Adrenal gland (tissue), 12 donors: ENCODE results near the gene SLC18A2. TPM values are rescaled to one million over a fixed set of nuclear protein-coding genes. Genes with fewer than 3 reads are reported as not detected.

Experiments
- DNase-seq, 7 donors: peaks; one replicate each; pipeline ENCODE4 v3.0.0-alpha.2; 2019 to 2020
- H3K27ac ChIP-seq, 5 donors: fragments of 200-600 bp; sonication (generic) in 4 of 5; 1 replicate in 3 of 5; 2 replicates in 2 of 5; pipeline versions ENCODE4 v1.5.1 to v1.8.0; 2016 to 2020; ENCODE audit warnings: mild to moderate bottlenecking in 1 of 5
- H3K27me3 ChIP-seq: fragments of 200-600 bp; 2 replicates; pipeline ENCODE4 v1.8.0; 2021
- H3K36me3 ChIP-seq, 2 donors: fragments of 200-600 bp; replicated peaks in 1 of 2; 1 replicate in 1 of 2; 2 replicates in 1 of 2; pipeline versions ENCODE4 v1.5.1 to v1.8.0; 2018 to 2022
- H3K4me1 ChIP-seq, 2 donors: fragments of 200-600 bp; replicated peaks in 1 of 2; 1 replicate in 1 of 2; 2 replicates in 1 of 2; pipeline versions ENCODE4 v1.5.1 to v1.8.0; 2018 to 2021
- H3K4me3 ChIP-seq, 4 donors: fragments of 200-600 bp; sonication (generic) in 3 of 4; one replicate each; pipeline ENCODE4 v1.5.1; 2016 to 2018
- H3K9me3 ChIP-seq, 3 donors: fragments of 200-600 bp; sonication (generic) in 1 of 3; replicated peaks in 1 of 3; 1 replicate in 2 of 3; 2 replicates in 1 of 3; pipeline versions ENCODE4 v1.5.1 to v1.8.0; 2016 to 2021
- POLR2A ChIP-seq, 2 donors: fragments of 450-650 bp; IDR thresholded peaks; one replicate each; pipeline ENCODE4 v1.6.1; 2017; ENCODE audit warnings: antibody characterized with exemption in 2 of 2, mild to moderate bottlenecking in 2 of 2, moderate library complexity in 1 of 2
- WGBS, 4 donors: extraction: QIAGEN DNeasy Blood & Tissue Kit in 2 of 4; methylation state at CpG; one replicate each; pipeline versions ENCODE4 v1.1.5 to v1.1.7; 2013 to 2017; 5-methylcytosine and 5-hydroxymethylcytosine counted together
- intact Hi-C, 2 donors: fragments of 100-400 bp; cut with DNase I; formaldehyde crosslinking; loops; one replicate each; pipeline versions ENCODE4 v1.14.1 to v1.15.0; 2022 to 2023
- polyA plus RNA-seq, 3 donors: library from polyadenylated mRNA; stranded (reverse); fragments of 200-250 nt in 2 of 3; fragments of 350-450 nt in 1 of 3; fragmentation: Illumina TruSeq in 1 of 3; extraction: RNeasy Lipid Tissue Mini Kit (QIAGEN cat#74804) in 1 of 3; gene quantifications; one replicate each; pipeline ENCODE4 v1.2.3, GENCODE V29; 2013 to 2014
- total RNA-seq, 9 donors: library from RNA; depleted of rRNA in 4 of 9; stranded (reverse); fragments of >200 nt in 4 of 9; fragments of 120-200 nt in 1 of 9; fragmentation: NEBNext Ultra II Directional in 1 of 9; extraction: Animal tissue kit (Norgen Biotek cat#: 25700) in 1 of 9; gene quantifications; one replicate each; pipeline versions ENCODE4 v1.1.0 to v1.2.4, GENCODE V29; 2013 to 2023
- TF ChIP-seq, protein P1 (sequence below), 6 experiments: fragments of 450-650 bp in 4 of 6; fragments of 200-600 bp in 2 of 6; sonication (generic) in 1 of 6; IDR thresholded peaks; 1 replicate in 5 of 6; 2 replicates in 1 of 6; pipeline versions ENCODE4 v1.5.1 to v1.8.0; 2016 to 2021; ENCODE audit warnings: antibody characterized with exemption in 6 of 6, mild to moderate bottlenecking in 2 of 6, moderate library complexity in 1 of 6
- donor health status: healthy with polysubstance abuse.
- donor health status: Bipolar disorder and iron deficiency.
- donor health status: DM: yes; HTN: yes; CAD: no.
- donor health status: DM: no; HTN: no; CAD: no.
- donor health status: DM: no; HTN: no; CAD: no.
- donor health status: DM: yes; HTN: yes; CAD: no.

The SLC18A2 gene
- total and polyA plus RNA-seq, 12 donors: 0.04 to 16.6 (median 4.2) TPM; not detected in 2

DNA sequence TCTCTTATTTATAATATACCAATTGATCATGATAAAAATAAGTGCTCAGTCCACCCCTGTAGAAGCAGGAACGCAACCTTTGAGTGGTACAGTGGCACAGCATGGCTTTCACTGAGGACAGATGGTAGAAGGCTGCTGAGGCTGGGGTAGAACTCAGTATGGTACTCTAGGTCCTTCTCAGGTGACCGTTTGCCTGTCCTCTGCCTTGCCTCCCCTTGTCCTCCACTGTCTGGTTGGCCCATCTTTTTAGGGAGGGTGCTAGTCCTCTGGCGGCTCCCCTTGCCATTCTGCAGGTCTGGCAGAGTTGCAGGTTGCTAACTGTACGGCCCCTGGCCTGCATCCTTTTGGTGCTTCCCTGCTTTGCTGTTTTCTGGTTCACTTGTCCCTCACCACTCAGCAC lies 27.3 kb downstream of the SLC18A2 start:
- TF ChIP-seq POLR2A (IDR thresholded peaks at IDR 0.05): no peak
- TF ChIP-seq, protein P1, sequence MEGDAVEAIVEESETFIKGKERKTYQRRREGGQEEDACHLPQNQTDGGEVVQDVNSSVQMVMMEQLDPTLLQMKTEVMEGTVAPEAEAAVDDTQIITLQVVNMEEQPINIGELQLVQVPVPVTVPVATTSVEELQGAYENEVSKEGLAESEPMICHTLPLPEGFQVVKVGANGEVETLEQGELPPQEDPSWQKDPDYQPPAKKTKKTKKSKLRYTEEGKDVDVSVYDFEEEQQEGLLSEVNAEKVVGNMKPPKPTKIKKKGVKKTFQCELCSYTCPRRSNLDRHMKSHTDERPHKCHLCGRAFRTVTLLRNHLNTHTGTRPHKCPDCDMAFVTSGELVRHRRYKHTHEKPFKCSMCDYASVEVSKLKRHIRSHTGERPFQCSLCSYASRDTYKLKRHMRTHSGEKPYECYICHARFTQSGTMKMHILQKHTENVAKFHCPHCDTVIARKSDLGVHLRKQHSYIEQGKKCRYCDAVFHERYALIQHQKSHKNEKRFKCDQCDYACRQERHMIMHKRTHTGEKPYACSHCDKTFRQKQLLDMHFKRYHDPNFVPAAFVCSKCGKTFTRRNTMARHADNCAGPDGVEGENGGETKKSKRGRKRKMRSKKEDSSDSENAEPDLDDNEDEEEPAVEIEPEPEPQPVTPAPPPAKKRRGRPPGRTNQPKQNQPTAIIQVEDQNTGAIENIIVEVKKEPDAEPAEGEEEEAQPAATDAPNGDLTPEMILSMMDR (IDR thresholded peaks at IDR 0.05): no peak
- no peak overlapping the region for H3K27ac ChIP-seq
- H3K9me3 ChIP-seq: no peaks in the 10 kb centered on the region
- peaks cover 6% of the 10 kb centered on the region for H3K27me3 ChIP-seq
- H3K4me3 ChIP-seq: no peak overlapping the region
- no peak for DNase-seq
- peaks cover 0 to 5% of the 10 kb centered on the region in 2 donors for H3K4me1 ChIP-seq
- intact Hi-C loops: no loop called here
- H3K36me3 ChIP-seq: no peaks in the 10 kb centered on the region
- WGBS, 4 donors: 80 to 98% (median 92%) methylated on average over 4 of the region's 4 CpGs

DNA sequence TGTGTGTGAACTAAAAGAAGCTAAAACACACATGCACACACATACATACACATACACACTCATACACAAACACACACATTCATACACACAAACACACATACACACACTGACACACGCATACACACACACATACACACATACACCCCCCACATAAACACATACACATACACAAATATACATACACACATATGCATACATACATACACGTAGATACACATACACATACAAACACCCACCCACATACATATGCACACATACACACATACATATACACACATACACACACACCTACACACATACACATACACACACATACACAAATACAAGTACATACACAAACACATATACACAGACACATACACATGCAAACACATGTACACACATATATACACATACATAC lies 28.0 kb downstream of the SLC18A2 start:
- no peak for DNase-seq
- Histone ChIP-seq H3K27me3 (peaks cover 6% of the 10 kb centered on the region), H3K9me3 (no peaks in the 10 kb centered on the region), H3K4me3 (no peak overlapping the region), H3K36me3 (no peaks in the 10 kb centered on the region), H3K27ac (no peak overlapping the region), H3K4me1 (peaks cover 0 to 5% of the 10 kb centered on the region in 2 donors)
- no peak for TF ChIP-seq POLR2A (IDR thresholded peaks at IDR 0.05)
- TF ChIP-seq, protein P1 (IDR thresholded peaks at IDR 0.05): no peak
- WGBS, 4 donors: 91 to 95% (median 93%) methylated on average over 2 of the region's 2 CpGs
- intact Hi-C loops: no loop called here

DNA sequence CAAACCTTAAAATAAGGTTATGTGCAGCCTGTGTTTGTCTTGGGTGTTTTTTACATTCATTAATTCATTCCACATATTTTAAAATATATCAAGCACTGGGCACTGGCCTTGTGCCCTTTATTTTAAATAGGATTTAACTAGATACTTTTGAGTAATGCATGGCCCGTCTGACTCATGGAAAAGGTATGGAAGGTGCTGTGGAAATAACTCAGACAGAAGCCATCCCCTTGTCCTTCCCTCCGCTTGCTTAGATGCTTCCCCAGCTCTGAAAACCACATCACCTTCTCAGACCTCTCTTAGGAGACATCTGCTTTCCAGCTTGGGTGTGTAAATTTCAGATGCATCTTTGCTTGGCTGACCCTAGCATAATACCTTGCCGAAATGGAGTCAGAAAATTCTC lies 30.5 kb downstream of the SLC18A2 start:
- Histone ChIP-seq H3K27ac (no peak overlapping the region), H3K4me3 (no peak overlapping the region), H3K36me3 (no peaks in the 10 kb centered on the region), H3K9me3 (no peaks in the 10 kb centered on the region), H3K4me1 (peaks cover 0 to 5% of the 10 kb centered on the region in 2 donors), H3K27me3 (no peaks in the 10 kb centered on the region)
- WGBS, 4 donors: 87 to 95% (median 89%) methylated on average over 3 of the region's 3 CpGs
- DNase-seq: no peak
- TF ChIP-seq, protein P1 (IDR thresholded peaks at IDR 0.05): no peak
- no peak for TF ChIP-seq POLR2A (IDR thresholded peaks at IDR 0.05)
- intact Hi-C loops: no loop called here

DNA sequence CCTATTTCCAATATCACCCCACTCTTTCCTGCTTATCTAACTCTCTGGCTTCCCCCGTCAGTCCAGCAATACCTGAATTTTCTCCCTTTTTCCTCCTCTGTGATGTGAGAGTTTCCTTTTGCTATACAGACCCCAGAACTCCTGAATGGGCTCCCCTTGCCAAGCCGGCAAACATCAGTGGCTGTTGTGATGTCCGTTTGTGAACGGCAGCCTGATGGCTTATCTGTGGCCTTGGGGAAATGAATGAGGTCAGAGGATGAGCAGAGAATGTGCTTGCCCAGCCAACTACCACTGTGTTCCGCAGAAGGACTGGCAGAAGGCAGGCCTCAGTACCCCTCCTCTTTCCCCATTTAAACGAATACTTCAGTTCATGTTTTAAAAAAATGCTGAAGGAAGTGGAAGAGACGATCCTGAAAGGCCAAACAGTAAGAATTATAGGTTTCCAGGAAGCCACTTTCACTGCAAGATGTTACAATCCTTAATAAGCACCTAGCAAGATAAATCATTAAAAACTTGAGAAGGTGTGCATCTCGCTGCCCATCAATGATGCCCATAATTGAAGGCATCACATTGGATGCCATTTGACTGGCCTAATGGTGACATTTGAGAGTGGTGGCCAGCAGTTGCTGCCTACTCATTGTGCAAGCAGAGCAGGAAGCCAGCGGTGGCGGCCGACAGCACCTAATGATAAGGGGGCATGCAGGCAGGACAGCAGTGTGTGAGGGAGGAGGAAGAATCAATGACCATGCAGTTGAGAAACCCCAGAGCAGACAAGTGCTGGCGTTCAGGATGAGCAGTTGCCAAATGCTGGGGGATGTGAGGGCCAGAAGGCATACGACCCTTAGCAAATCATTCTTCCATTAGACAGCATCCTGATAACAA lies 31.5 kb downstream of the SLC18A2 start:
- peak in 5 of 7 donors; percentile 22 to 61 (median 35) for DNase-seq
- WGBS, 4 donors: 53 to 70% (median 55%) methylated on average over 13 of the region's 13 CpGs

More for the DNA sequence above, 31.5 kb downstream of the SLC18A2 start:
- Histone ChIP-seq H3K9me3 (no peaks in the 10 kb centered on the region), H3K27ac (peak overlapping the region in 1 of 5 donors; percentile 39), H3K27me3 (no peaks in the 10 kb centered on the region), H3K4me1 (peaks cover 0 to 5% of the 10 kb centered on the region in 2 donors), H3K36me3 (no peaks in the 10 kb centered on the region), H3K4me3 (no peak overlapping the region)
- intact Hi-C loops: no loop called here
- no peak for TF ChIP-seq POLR2A (IDR thresholded peaks at IDR 0.05)
- TF ChIP-seq, protein P1 (IDR thresholded peaks at IDR 0.05): no peak
